Suprapubic skin (tissue), 4 donors: ENCODE measurements around the gene EIF4G2.

Source experiments
- CTCF ChIP-seq, 2 donors: fragments of 200-600 bp in 1 of 2; fragments of 450-650 bp in 1 of 2; sonication (generic) in 1 of 2; IDR thresholded peaks; one replicate each; pipeline ENCODE4 v1.5.1; 2016 to 2019; ENCODE audit warnings: antibody characterized with exemption in 2 of 2, mild to moderate bottlenecking in 1 of 2, moderate library complexity in 1 of 2
- POLR2A ChIP-seq, 2 donors: fragments of 450-650 bp; IDR thresholded peaks; one replicate each; pipeline ENCODE4 v1.6.1; 2017; ENCODE audit warnings: antibody characterized with exemption in 2 of 2, mild to moderate bottlenecking in 2 of 2, moderate library complexity in 2 of 2
- POLR2AphosphoS5 ChIP-seq, 3 donors: sonication (generic); formaldehyde crosslinking; IDR thresholded peaks; one replicate each; pipeline ENCODE4 v1.6.1; 2017; ENCODE audit warnings: antibody characterized with exemption in 3 of 3

GRCh38 chr11:10786451-10786850 lies 22.3 kb downstream of the EIF4G2 start:
- TF ChIP-seq CTCF (IDR thresholded peaks at IDR 0.05), result no peak
- no peak for TF ChIP-seq POLR2AphosphoS5 (IDR thresholded peaks at IDR 0.05)
- no peak for TF ChIP-seq POLR2A (IDR thresholded peaks at IDR 0.05)
